K562 (cell line): Measurements from ENCODE around the gene RIMOC1. TPM values are rescaled to one million over a fixed set of nuclear protein-coding genes. Genes with fewer than 3 reads are reported as not detected.

ENCODE experiments used
- ARID2 ChIP-seq: fragments of 450-650 bp; IDR thresholded peaks from 2 replicates; pipeline ENCODE4 v1.6.1; 2017; ENCODE audit warnings: antibody characterized with exemption, mild to moderate bottlenecking
- BRF1 ChIP-seq: IDR thresholded peaks from 3 replicates; pipeline ENCODE4 v1.6.1; 2011; ENCODE audit warnings: borderline replicate concordance, mild to moderate bottlenecking; ENCODE audit not compliant: insufficient read length; ENCODE audit errors: extremely low read depth
- FOXM1 ChIP-seq, 2 experiments: fragments of 450-650 bp in 1 of 2; sonication (generic) in 1 of 2; formaldehyde crosslinking in 1 of 2; IDR thresholded peaks; 2 replicates each; pipeline versions ENCODE4 v1.6.1 to v1.9.0; 2017 to 2022; ENCODE audit warnings: low read depth in 2 of 2, mild to moderate bottlenecking in 2 of 2, missing genetic modification reagents in 1 of 2, moderate library complexity in 1 of 2
- GABPB2 ChIP-seq: fragments of 250-450 bp; sonication (Bioruptor Pico); conservative IDR thresholded peaks from 2 replicates; pipeline ENCODE4 v1.5.1; 2021; ENCODE audit warnings: mild to moderate bottlenecking
- HMG20A ChIP-seq: fragments of 450-650 bp; formaldehyde crosslinking; conservative IDR thresholded peaks from 2 replicates; pipeline ENCODE4 v1.4.0; 2020; ENCODE audit warnings: mild to moderate bottlenecking, mixed read lengths
- NCOA1 ChIP-seq: fragments of 450-650 bp; IDR thresholded peaks from 2 replicates; pipeline ENCODE4 v1.6.1; 2016; ENCODE audit warnings: low read depth
- NFYB ChIP-seq: IDR thresholded peaks from 2 replicates; pipeline ENCODE4 v1.6.1; 2011; ENCODE audit warnings: mild to moderate bottlenecking, moderate library complexity; ENCODE audit not compliant: insufficient read length; ENCODE audit errors: extremely low read depth
- NR4A1 ChIP-seq, 2 experiments: fragments of 250-450 bp in 1 of 2; fragments of 450-650 bp in 1 of 2; sonication (Bioruptor Pico) in 1 of 2; IDR thresholded peaks; 2 replicates each; pipeline versions ENCODE4 v1.4.0 to v1.6.1; 2016 to 2020; ENCODE audit warnings: mild to moderate bottlenecking in 2 of 2, missing compliant biosample characterization in 1 of 2, missing genetic modification characterization in 1 of 2, moderate library complexity in 1 of 2
- NUFIP1 ChIP-seq: fragments of 450-650 bp; IDR thresholded peaks from 2 replicates; pipeline ENCODE4 v1.6.1; 2018; ENCODE audit not compliant: partially characterized antibody
- POLR2A ChIP-seq: fragments of 450-650 bp; conservative IDR thresholded peaks from 2 replicates; pipeline ENCODE4 v1.6.1; 2016
- PYGO2 ChIP-seq: fragments of 450-650 bp; IDR thresholded peaks from 2 replicates; pipeline ENCODE4 v1.6.1; 2016; ENCODE audit warnings: mild to moderate bottlenecking, missing genetic modification characterization, moderate library complexity, missing compliant biosample characterization
- RAD21 ChIP-seq, 2 experiments: fragments of 250-450 bp in 1 of 2; fragments of 450-650 bp in 1 of 2; sonication (Bioruptor Pico) in 1 of 2; formaldehyde crosslinking in 1 of 2; IDR thresholded peaks in 1 of 2; conservative IDR thresholded peaks in 1 of 2; 2 replicates each; pipeline versions ENCODE4 v1.4.0 to v1.8.0; 2020 to 2022; ENCODE audit warnings: mild to moderate bottlenecking in 2 of 2, moderate library complexity in 1 of 2
- RBM17 ChIP-seq: fragments of 200-400 bp; formaldehyde crosslinking; IDR thresholded peaks from 2 replicates; pipeline ENCODE4 v1.6.1; 2017; ENCODE audit warnings: low read depth, mild to moderate bottlenecking, low read length, borderline replicate concordance
- TCF15 ChIP-seq: fragments of 250-450 bp; sonication (Bioruptor Pico); IDR thresholded peaks from 2 replicates; pipeline ENCODE4 v1.8.0; 2022; ENCODE audit warnings: moderate library complexity, mild to moderate bottlenecking, inconsistent platforms
- TCF3 ChIP-seq: sonication (generic); formaldehyde crosslinking; IDR thresholded peaks from 2 replicates; pipeline ENCODE4 v1.4.0; 2020; ENCODE audit warnings: mild to moderate bottlenecking, missing genetic modification reagents
- TCF7L2 ChIP-seq: fragments of 150-350 bp; IDR thresholded peaks from 2 replicates; pipeline ENCODE4 v1.6.1; 2016; ENCODE audit warnings: low read depth, mild to moderate bottlenecking, low read length, moderate library complexity
- THRB ChIP-seq: fragments of 450-650 bp; formaldehyde crosslinking; conservative IDR thresholded peaks from 2 replicates; pipeline ENCODE4 v1.4.0; 2022; ENCODE audit warnings: mild to moderate bottlenecking, missing genetic modification characterization
- XRCC5 ChIP-seq: fragments of 200-400 bp; formaldehyde crosslinking; IDR thresholded peaks from 2 replicates; pipeline ENCODE4 v1.6.1; 2017; ENCODE audit warnings: low read depth, mild to moderate bottlenecking, low read length
- ZNF395 ChIP-seq: fragments of 200-800 bp; sonication (Bioruptor generic); IDR thresholded peaks from 2 replicates; pipeline ENCODE4 v1.6.1; 2017; ENCODE audit warnings: missing genetic modification characterization, missing compliant biosample characterization
- ZNF695 ChIP-seq: fragments of 450-650 bp; formaldehyde crosslinking; IDR thresholded peaks from 2 replicates; pipeline ENCODE4 v1.4.0; 2020; ENCODE audit warnings: mild to moderate bottlenecking, moderate library complexity
- ZNF699 ChIP-seq: fragments of 250-450 bp; sonication (Bioruptor Pico); IDR thresholded peaks from 2 replicates; pipeline ENCODE4 v1.8.0; 2021; ENCODE audit warnings: mild to moderate bottlenecking, moderate library complexity; ENCODE audit not compliant: insufficient replicate concordance
- ZNF766 ChIP-seq: fragments of 200-800 bp; sonication (Bioruptor generic); conservative IDR thresholded peaks from 2 replicates; pipeline ENCODE4 v1.6.1; 2016; ENCODE audit warnings: missing genetic modification characterization, missing compliant biosample characterization
- ZNF79 ChIP-seq: fragments of 250-450 bp; sonication (Bioruptor Pico); IDR thresholded peaks from 2 replicates; pipeline ENCODE4 v1.4.0; 2020; ENCODE audit warnings: low read depth, mild to moderate bottlenecking, moderate library complexity
- ZSCAN32 ChIP-seq: fragments of 450-650 bp; formaldehyde crosslinking; IDR thresholded peaks from 2 replicates; pipeline ENCODE4 v1.4.0; 2020; ENCODE audit warnings: mild to moderate bottlenecking, moderate library complexity
- polyA plus RNA-seq, 8 experiments: library from polyadenylated mRNA; depleted of rRNA in 4 of 8; stranded (reverse) in 5 of 8; unstranded in 3 of 8; fragments of >200 nt; fragmentation: Nextera tagmentation in 2 of 8; fragmentation: Illumina TruSeq in 1 of 8; extraction: Ambion mirVana in 2 of 8; extraction: Trizol in 1 of 8; gene quantifications; 2 replicates each; pipeline versions ENCODE4 v1.2.1 to v1.2.3, GENCODE V29; 2011 to 2014; ENCODE audit warnings: inconsistent platforms in 1 of 8, missing spikeins in 1 of 8
- total RNA-seq, 7 experiments: library from RNA; depleted of rRNA in 6 of 7; stranded (reverse); fragments of >200 nt in 6 of 7; fragmentation: Illumina TruSeq in 2 of 7; extraction: Trizol in 2 of 7; gene quantifications; 2 replicates each; pipeline versions ENCODE4 v1.2.1 to v1.2.3, GENCODE V29; 2011 to 2021; ENCODE audit warnings: low replicate concordance in 1 of 7

RIMOC1 gene
- total and polyA plus RNA-seq, 9 of the 15 experiments (the other 6 are each of a cell fraction or from before 2014, with no cell fraction given), result 11.6 to 63.1 (median 30.8) TPM

GRCh38 chr5:41903892-41904799 is at the start of gene RIMOC1 (continued):
- TF ChIP-seq TCF15 (CRISPR knock-in tag) (no peak), ZSCAN32 (CRISPR knock-in tag) (no peak), ZNF695 (no peak), HMG20A (CRISPR knock-in tag) (no peak), POLR2A (peak; percentile 98), PYGO2 (tag) (no peak), XRCC5 (peak; percentile 43), FOXM1 (IDR thresholded peaks at IDR 0.05; ENCODE audit: low read depth) (peak; percentile 15; the same call in 1 of the 2 replicates), FOXM1 (CRISPR knock-in tag; IDR thresholded peaks at IDR 0.05; ENCODE audit: low read depth) (peak; percentile 7; the same call in 1 of the 2 replicates), ZNF395 (CRISPR knock-in tag) (no peak), NUFIP1 (no peak), RBM17 (no peak), THRB (0 out of 2 replicates have a peak, but pooled peaks have one; percentile 76), ZNF766 (CRISPR knock-in tag) (no peak), TCF7L2 (no peak), NFYB (peak; percentile 88), NR4A1 (CRISPR knock-in tag; IDR thresholded peaks at IDR 0.05) (peak; percentile 94), NR4A1 (tag; IDR thresholded peaks at IDR 0.05) (no peak), RAD21 (CRISPR knock-in tag; conservative IDR thresholded peaks at IDR 0.05 in 1 of 2, IDR thresholded peaks at IDR 0.05 in 1 of 2) (peak; percentile 11 to 19; a peak in 1 of 4 replicates), NCOA1 (peak; percentile 68), TCF3 (no peak), GABPB2 (CRISPR knock-in tag) (no peak; the same call in 1 of the 2 replicates), ZNF699 (CRISPR knock-in tag) (no peak), ARID2 (no peak), ZNF79 (CRISPR knock-in tag) (no peak), BRF1 (no peak)
